GM23248 (cell line): Measurements from ENCODE around the gene MKRN2OS. TPM values are rescaled to one million over a fixed set of nuclear protein-coding genes. Genes with fewer than 3 reads are reported as not detected.

Source experiments
- DNase-seq: peaks from one replicate; pipeline ENCODE4 v3.0.0-alpha.2; 2015
- H2AFZ ChIP-seq: fragments of 200-600 bp; sonication (generic); 2 replicates; pipeline ENCODE4 v1.6.1; 2016; ENCODE audit warnings: antibody characterized with exemption
- H3F3A ChIP-seq: fragments of 200-600 bp; sonication (generic); 2 replicates; pipeline ENCODE4 v1.6.1; 2016; ENCODE audit warnings: mild to moderate bottlenecking, antibody characterized with exemption, mixed run types; ENCODE audit not compliant: insufficient read depth
- H3K27ac ChIP-seq: fragments of 200-600 bp; sonication (generic); 2 replicates; pipeline ENCODE4 v1.5.1; 2016; ENCODE audit warnings: mild to moderate bottlenecking
- H3K27me3 ChIP-seq: fragments of 200-600 bp; sonication (generic); replicated peaks from 2 replicates; pipeline ENCODE4 v1.6.1; 2016; ENCODE audit warnings: mild to moderate bottlenecking; ENCODE audit not compliant: insufficient read depth
- H3K36me3 ChIP-seq: fragments of 200-600 bp; sonication (generic); 2 replicates; pipeline ENCODE4 v1.6.1; 2016; ENCODE audit warnings: low read depth, mild to moderate bottlenecking
- H3K4me1 ChIP-seq: fragments of 200-600 bp; sonication (generic); 2 replicates; pipeline ENCODE4 v1.6.1; 2016; ENCODE audit warnings: mild to moderate bottlenecking; ENCODE audit not compliant: insufficient read depth
- H3K4me2 ChIP-seq: fragments of 200-600 bp; sonication (generic); one replicate; pipeline ENCODE4 v1.6.1; 2016; ENCODE audit warnings: mild to moderate bottlenecking; ENCODE audit not compliant: unreplicated experiment
- H3K4me3 ChIP-seq: fragments of 200-600 bp; sonication (generic); 2 replicates; pipeline ENCODE4 v1.5.1; 2016; ENCODE audit warnings: mild to moderate bottlenecking
- H3K79me2 ChIP-seq: fragments of 200-600 bp; sonication (generic); 2 replicates; pipeline ENCODE4 v1.6.1; 2016; ENCODE audit warnings: mild to moderate bottlenecking; ENCODE audit not compliant: insufficient read depth
- H3K9ac ChIP-seq: fragments of 200-600 bp; sonication (generic); 2 replicates; pipeline ENCODE4 v1.6.1; 2016; ENCODE audit warnings: mild to moderate bottlenecking
- H3K9me2 ChIP-seq: fragments of 200-600 bp; sonication (generic); 2 replicates; pipeline ENCODE4 v1.6.1; 2016; ENCODE audit warnings: mixed run types, mild to moderate bottlenecking, moderate library complexity; ENCODE audit not compliant: insufficient read depth
- H3K9me3 ChIP-seq: fragments of 200-600 bp; sonication (generic); one replicate; pipeline ENCODE4 v1.6.1; 2017; ENCODE audit warnings: low read depth
- H4K20me1 ChIP-seq: fragments of 200-600 bp; sonication (generic); 2 replicates; pipeline ENCODE4 v1.6.0; 2016; ENCODE audit not compliant: insufficient read depth
- EZH2 ChIP-seq: fragments of 200-600 bp; sonication (generic); IDR thresholded peaks from 2 replicates; pipeline ENCODE4 v1.6.1; 2018; ENCODE audit warnings: antibody characterized with exemption, mild to moderate bottlenecking; ENCODE audit not compliant: insufficient read depth, poor library complexity, severe bottlenecking
- EZH2phosphoT487 ChIP-seq: fragments of 200-600 bp; sonication (generic); IDR thresholded peaks from 2 replicates; pipeline ENCODE4 v1.6.1; 2018; ENCODE audit warnings: antibody characterized with exemption, moderate library complexity, mild to moderate bottlenecking, low read depth; ENCODE audit not compliant: insufficient read depth
- WGBS, 2 experiments: methylation state at CpG; one replicate each; pipeline ENCODE4 v1.1.6; 2015 to 2017; ENCODE audit warnings: low lambda C conversion rate in 2 of 2, low coverage in 1 of 2; ENCODE audit errors: missing lambda C conversion rate in 2 of 2; 5-methylcytosine and 5-hydroxymethylcytosine counted together
- in situ Hi-C: fragments of 300-500 bp; cut with MboI; formaldehyde crosslinking; loops from 2 replicates; pipeline ENCODE4 v1.15.0; 2020
- polyA plus RNA-seq: library from polyadenylated mRNA; unstranded; fragments of >200 nt; fragmentation: Nextera tagmentation; extraction: Ambion mirVana; gene quantifications from 2 replicates; pipeline ENCODE4 v1.2.1, GENCODE V29; 2016
- total RNA-seq: library from RNA; depleted of rRNA; stranded (reverse); fragments of >200 nt; shearing (Covaris generic); gene quantifications from 2 replicates; pipeline ENCODE4 v1.2.3, GENCODE V29; 2014

Gene MKRN2OS
- total and polyA plus RNA-seq, 2 experiments from 2014 or later: not detected

DNA sequence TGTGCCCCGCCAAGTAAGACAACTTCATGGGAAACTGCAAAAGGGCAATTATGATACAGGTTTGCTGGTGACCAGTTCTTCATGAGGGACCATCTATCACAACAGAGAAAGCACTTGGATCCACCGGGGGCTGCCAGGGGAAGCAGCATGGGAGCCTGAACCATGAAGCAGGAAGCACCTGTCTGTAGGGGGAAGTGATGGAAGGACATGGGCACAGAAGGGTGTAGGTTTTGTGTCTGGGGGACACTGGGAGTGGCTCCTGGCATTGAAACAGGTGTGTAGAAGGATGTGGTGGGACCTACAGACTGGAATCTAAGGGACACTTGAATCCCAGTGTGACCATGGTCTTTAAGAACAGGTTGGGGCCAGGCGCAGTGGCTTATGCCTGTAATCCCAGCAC is 34.2 kb upstream of the MKRN2OS start:
- H3K9ac ChIP-seq: peak overlapping the region; percentile 50; the same call in 1 of the 2 replicates
- H3K4me2 ChIP-seq: no peak overlapping the region
- no peak for TF ChIP-seq EZH2
- no peak for TF ChIP-seq EZH2phosphoT487
- peak overlapping the region; percentile 57 for H3K27ac ChIP-seq
- WGBS, 2 experiments: 97% methylated on average over 3 of the region's 3 CpGs
- no peaks in the 10 kb centered on the region for H4K20me1 ChIP-seq
- no peaks in the 10 kb centered on the region for H3K27me3 ChIP-seq
- no peak overlapping the region for H2AFZ ChIP-seq
- peaks cover 34% of the 10 kb centered on the region for H3K4me1 ChIP-seq
- no peaks in the 10 kb centered on the region for H3K9me3 ChIP-seq
- in situ Hi-C loops: no loop called here
- peaks cover 45% of the 10 kb centered on the region for H3K79me2 ChIP-seq
- DNase-seq: no peak
- peaks cover 52% of the 10 kb centered on the region for H3K36me3 ChIP-seq
- peaks cover 48% of the 10 kb centered on the region for H3F3A ChIP-seq
- H3K4me3 ChIP-seq: no peak overlapping the region
- H3K9me2 ChIP-seq: no peaks in the 10 kb centered on the region

GRCh38 chr3:12578742-12579141 is 33.4 kb upstream of the MKRN2OS start:
- no peaks in the 10 kb centered on the region for H3K9me2 ChIP-seq
- peak; percentile 36 for DNase-seq
- H3K27ac ChIP-seq: no peak overlapping the region
- H3K36me3 ChIP-seq: peaks cover 48% of the 10 kb centered on the region
- 96 to 100% methylated on average over 2 of the region's 2 CpGs for WGBS, 2 experiments
- H3K79me2 ChIP-seq: peaks cover 40% of the 10 kb centered on the region
- no peaks in the 10 kb centered on the region for H3K27me3 ChIP-seq
- H2AFZ ChIP-seq: no peak overlapping the region
- H3K4me1 ChIP-seq: peaks cover 38% of the 10 kb centered on the region
- H3K9me3 ChIP-seq: no peaks in the 10 kb centered on the region
- TF ChIP-seq EZH2 (no peak), EZH2phosphoT487 (no peak)
- no peak overlapping the region for H3K4me3 ChIP-seq
- H3F3A ChIP-seq: peaks cover 46% of the 10 kb centered on the region
- no peaks in the 10 kb centered on the region for H4K20me1 ChIP-seq
- no peak overlapping the region for H3K4me2 ChIP-seq
- no peak overlapping the region for H3K9ac ChIP-seq
- in situ Hi-C loops: no loop called here

- no peak for DNase-seq
- Histone ChIP-seq H3K27ac (peak overlapping the region; percentile 78), H3F3A (peaks cover 38% of the 10 kb centered on the region), H2AFZ (no peak overlapping the region), H3K9me2 (no peaks in the 10 kb centered on the region), H3K4me2 (no peak overlapping the region), H3K4me1 (peaks cover 42% of the 10 kb centered on the region), H4K20me1 (no peaks in the 10 kb centered on the region), H3K27me3 (no peaks in the 10 kb centered on the region), H3K9ac (no peak overlapping the region), H3K79me2 (peaks cover 42% of the 10 kb centered on the region), H3K9me3 (no peaks in the 10 kb centered on the region), H3K4me3 (no peak overlapping the region), H3K36me3 (peaks cover 45% of the 10 kb centered on the region; the same call in 1 of the 2 replicates)
- WGBS, 2 experiments: 61 to 66% methylated on average over 5 of the region's 5 CpGs
- in situ Hi-C loops: no loop called here
- no peak for TF ChIP-seq EZH2phosphoT487
- TF ChIP-seq EZH2: no peak
These were observed 32.1 kb upstream of the MKRN2OS start for GRCh38 chr3:12577379-12577778.

DNA sequence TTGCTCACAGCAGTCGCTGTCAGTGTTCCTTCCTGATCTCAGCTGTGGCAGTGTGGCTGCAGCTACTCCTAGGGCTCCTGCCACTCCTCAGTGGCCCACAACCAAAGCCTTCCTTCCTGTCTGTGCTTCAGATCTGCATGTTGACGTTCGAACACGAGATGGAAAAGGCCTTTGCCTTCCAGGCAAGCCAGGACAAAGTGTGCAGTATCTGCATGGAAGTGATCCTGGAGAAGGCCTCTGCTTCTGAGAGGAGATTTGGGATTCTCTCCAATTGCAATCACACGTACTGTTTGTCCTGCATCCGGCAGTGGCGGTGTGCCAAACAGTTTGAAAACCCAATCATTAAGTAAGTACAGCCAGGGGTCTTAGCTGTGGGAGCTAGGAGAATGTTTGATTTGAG is 29.4 kb upstream of the MKRN2OS start:
- 75 to 86% methylated on average over 7 of the region's 7 CpGs for WGBS, 2 experiments
- H3K4me3 ChIP-seq: no peak overlapping the region
- H4K20me1 ChIP-seq: no peaks in the 10 kb centered on the region
- peaks cover 36% of the 10 kb centered on the region for H3F3A ChIP-seq
- peaks cover 62% of the 10 kb centered on the region; the same call in 1 of the 2 replicates for H3K36me3 ChIP-seq
- DNase-seq: no peak
- in situ Hi-C loops: no loop called here
- no peak overlapping the region for H2AFZ ChIP-seq
- no peak overlapping the region for H3K27ac ChIP-seq
- H3K4me2 ChIP-seq: no peak overlapping the region
- H3K9me2 ChIP-seq: no peaks in the 10 kb centered on the region
- H3K9ac ChIP-seq: no peak overlapping the region
- H3K27me3 ChIP-seq: no peaks in the 10 kb centered on the region
- H3K9me3 ChIP-seq: no peaks in the 10 kb centered on the region
- H3K79me2 ChIP-seq: peaks cover 53% of the 10 kb centered on the region
- TF ChIP-seq EZH2phosphoT487 (no peak), EZH2 (no peak)
- H3K4me1 ChIP-seq: peaks cover 37% of the 10 kb centered on the region

DNA sequence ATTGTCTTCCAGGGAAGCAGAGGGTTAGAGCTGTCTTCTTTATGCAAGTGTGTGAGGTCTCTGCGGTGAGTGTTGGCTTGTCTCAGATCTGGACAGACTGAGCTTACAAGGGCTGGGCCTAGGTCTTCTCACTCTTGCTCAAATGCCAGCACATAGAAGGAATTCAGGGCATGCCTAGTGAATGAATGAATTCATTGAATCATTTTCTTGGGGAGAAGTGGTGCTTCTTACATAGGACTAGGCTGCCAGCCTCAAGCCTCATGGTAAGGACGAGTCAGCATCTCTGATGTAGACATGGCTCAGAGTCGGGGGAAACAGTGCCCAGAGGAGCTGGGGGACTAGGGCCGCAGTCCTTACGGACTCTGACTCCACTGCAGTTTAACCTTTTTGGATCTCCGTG is 28.8 kb upstream of the MKRN2OS start:
- Histone ChIP-seq H3K9ac (no peak overlapping the region), H3K27me3 (no peaks in the 10 kb centered on the region), H2AFZ (no peak overlapping the region), H3K4me1 (peaks cover 34% of the 10 kb centered on the region), H3K4me3 (no peak overlapping the region), H3K27ac (no peak overlapping the region), H3K4me2 (no peak overlapping the region), H3K79me2 (peaks cover 53% of the 10 kb centered on the region), H3K9me2 (no peaks in the 10 kb centered on the region), H4K20me1 (no peaks in the 10 kb centered on the region), H3K36me3 (peaks cover 60% of the 10 kb centered on the region; the same call in 1 of the 2 replicates), H3K9me3 (no peaks in the 10 kb centered on the region), H3F3A (peaks cover 36% of the 10 kb centered on the region)
- no peak for TF ChIP-seq EZH2
- no peak for TF ChIP-seq EZH2phosphoT487
- in situ Hi-C loops: no loop called here
- 84 to 90% methylated on average over 6 of the region's 6 CpGs for WGBS, 2 experiments
- peak; percentile 62 for DNase-seq
